Lower lobe of right lung (tissue), 2 donors: Measurements from ENCODE around the gene HRG. TPM values are rescaled to one million over a fixed set of nuclear protein-coding genes. Genes with fewer than 3 reads are reported as not detected.

ENCODE experiments used
- ATAC-seq, 2 donors: fragments of 200-7000 bp; cut with Tn5 transposase; one replicate each; pipeline ENCODE4 v1.9.1; 2020 to 2022; ENCODE audit warnings: mild to moderate bottlenecking in 2 of 2, moderate library complexity in 2 of 2
- DNase-seq: peaks from one replicate; pipeline ENCODE4 v3.0.0-alpha.2; 2020
- H3K27ac ChIP-seq: fragments of 200-600 bp; one replicate; pipeline ENCODE4 v1.8.0; 2022
- H3K27me3 ChIP-seq: fragments of 200-600 bp; one replicate; pipeline ENCODE4 v1.8.0; 2022; ENCODE audit warnings: low read depth
- H3K36me3 ChIP-seq: fragments of 200-600 bp; one replicate; pipeline ENCODE4 v1.8.0; 2022; ENCODE audit warnings: mild to moderate bottlenecking
- H3K4me1 ChIP-seq: fragments of 200-600 bp; one replicate; pipeline ENCODE4 v1.8.0; 2022
- H3K4me3 ChIP-seq: fragments of 200-600 bp; one replicate; pipeline ENCODE4 v1.8.0; 2022; ENCODE audit warnings: mild to moderate bottlenecking
- H3K9me3 ChIP-seq: fragments of 200-600 bp; one replicate; pipeline ENCODE4 v1.8.0; 2022
- intact Hi-C: fragments of 100-400 bp; cut with DNase I; formaldehyde crosslinking; loops from one replicate; pipeline ENCODE4 v1.11.0; 2022
- total RNA-seq: library from RNA; stranded (reverse); fragmentation: NEBNext Ultra II Directional; extraction: Animal tissue kit (Norgen Biotek cat#: 25700); gene quantifications from one replicate; pipeline ENCODE4 v1.2.1, GENCODE V29; 2021
- TF ChIP-seq, protein P1 (sequence below): fragments of 200-600 bp; IDR thresholded peaks from one replicate; pipeline ENCODE4 v1.8.0; 2022; ENCODE audit warnings: antibody characterized with exemption, mild to moderate bottlenecking
- donor health status: DM: no; HTN: yes; CAD: no; lungs with severe emphysema.

HRG gene
- total RNA-seq, 1 donor from 2014 or later = not detected

GRCh38 chr3:186668426-186668825 is 2.6 kb downstream of the HRG start:
- Histone ChIP-seq H3K4me1 (no peaks in the 10 kb centered on the region), H3K27me3 (no peaks in the 10 kb centered on the region)

GRCh38 chr3:186669378-186670084 is 3.7 kb downstream of the HRG start:
- no peaks in the 10 kb centered on the region for H3K4me1 ChIP-seq
- no peaks in the 10 kb centered on the region for H3K9me3 ChIP-seq
- no peaks in the 10 kb centered on the region for H3K36me3 ChIP-seq
- no peak overlapping the region for H3K4me3 ChIP-seq
- DNase-seq (no peak), ATAC-seq (peak in 1 of 2 donors; percentile 42)
- H3K27ac ChIP-seq = no peak overlapping the region
- intact Hi-C loops = no loop called here
- H3K27me3 ChIP-seq = no peaks in the 10 kb centered on the region
- TF ChIP-seq, protein P1, sequence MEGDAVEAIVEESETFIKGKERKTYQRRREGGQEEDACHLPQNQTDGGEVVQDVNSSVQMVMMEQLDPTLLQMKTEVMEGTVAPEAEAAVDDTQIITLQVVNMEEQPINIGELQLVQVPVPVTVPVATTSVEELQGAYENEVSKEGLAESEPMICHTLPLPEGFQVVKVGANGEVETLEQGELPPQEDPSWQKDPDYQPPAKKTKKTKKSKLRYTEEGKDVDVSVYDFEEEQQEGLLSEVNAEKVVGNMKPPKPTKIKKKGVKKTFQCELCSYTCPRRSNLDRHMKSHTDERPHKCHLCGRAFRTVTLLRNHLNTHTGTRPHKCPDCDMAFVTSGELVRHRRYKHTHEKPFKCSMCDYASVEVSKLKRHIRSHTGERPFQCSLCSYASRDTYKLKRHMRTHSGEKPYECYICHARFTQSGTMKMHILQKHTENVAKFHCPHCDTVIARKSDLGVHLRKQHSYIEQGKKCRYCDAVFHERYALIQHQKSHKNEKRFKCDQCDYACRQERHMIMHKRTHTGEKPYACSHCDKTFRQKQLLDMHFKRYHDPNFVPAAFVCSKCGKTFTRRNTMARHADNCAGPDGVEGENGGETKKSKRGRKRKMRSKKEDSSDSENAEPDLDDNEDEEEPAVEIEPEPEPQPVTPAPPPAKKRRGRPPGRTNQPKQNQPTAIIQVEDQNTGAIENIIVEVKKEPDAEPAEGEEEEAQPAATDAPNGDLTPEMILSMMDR = no peak

More at GRCh38 chr3:186668426-186668825, 2.6 kb downstream of the HRG start:
- TF ChIP-seq, protein P1 = no peak
- no peak overlapping the region for H3K4me3 ChIP-seq
- ATAC-seq (no peak), DNase-seq (no peak)
- intact Hi-C loops = no loop called here
- H3K27ac ChIP-seq = no peak overlapping the region
- H3K9me3 ChIP-seq = no peaks in the 10 kb centered on the region
- no peaks in the 10 kb centered on the region for H3K36me3 ChIP-seq

- Histone ChIP-seq H3K9me3 (no peaks in the 10 kb centered on the region), H3K27ac (no peak overlapping the region), H3K4me1 (no peaks in the 10 kb centered on the region), H3K4me3 (no peak overlapping the region), H3K36me3 (no peaks in the 10 kb centered on the region), H3K27me3 (no peaks in the 10 kb centered on the region)
- ATAC-seq = no peak
- TF ChIP-seq, protein P1 = no peak
- intact Hi-C loops = no loop called here
- DNase-seq = no peak
Observed at GRCh38 chr3:186670155-186670554, 4.3 kb downstream of the HRG start.

GRCh38 chr3:186671051-186671450 is 5.2 kb downstream of the HRG start:
- H3K4me3 ChIP-seq = no peak overlapping the region
- no peaks in the 10 kb centered on the region for H3K36me3 ChIP-seq
- no peak for ATAC-seq
- intact Hi-C loops = no loop called here
- H3K4me1 ChIP-seq = no peaks in the 10 kb centered on the region
- H3K27ac ChIP-seq = no peak overlapping the region
- TF ChIP-seq, protein P1 = no peak
- DNase-seq = no peak
- no peaks in the 10 kb centered on the region for H3K9me3 ChIP-seq
- no peaks in the 10 kb centered on the region for H3K27me3 ChIP-seq

DNA sequence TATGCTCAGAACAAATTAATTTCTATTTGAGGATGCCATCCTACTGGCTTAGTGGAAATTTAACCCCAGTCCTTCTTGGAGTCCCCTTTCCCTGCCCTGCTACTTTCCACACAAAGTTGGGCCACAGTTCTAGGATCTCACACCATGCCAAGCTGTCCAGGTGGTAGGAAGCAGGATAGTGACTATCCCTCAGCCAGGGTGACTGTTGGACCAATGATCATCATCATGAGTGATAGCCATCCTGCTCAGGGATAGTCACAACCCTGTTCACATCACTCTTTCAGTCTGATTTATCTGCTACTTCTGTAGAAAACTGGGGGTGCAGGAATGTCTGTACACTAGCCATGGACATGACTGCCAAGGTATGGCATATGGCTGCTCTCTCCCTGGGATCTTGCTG is 12.8 kb downstream of the HRG start:
- TF ChIP-seq, protein P1 = no peak
- ATAC-seq (no peak), DNase-seq (no peak)
- no peak overlapping the region for H3K27ac ChIP-seq
- intact Hi-C loops = no loop called here
- H3K9me3 ChIP-seq = no peaks in the 10 kb centered on the region
- peaks cover 7% of the 10 kb centered on the region for H3K27me3 ChIP-seq
- H3K36me3 ChIP-seq = no peaks in the 10 kb centered on the region
- H3K4me3 ChIP-seq = no peak overlapping the region
- no peaks in the 10 kb centered on the region for H3K4me1 ChIP-seq
